ENCODE measurements around the gene KRTAP4-11. TPM values are rescaled to one million over a fixed set of nuclear protein-coding genes. Genes with fewer than 3 reads are reported as not detected.
"Not testable (repeated sequence)": the region's sequence is repeated elsewhere in the genome, so short reads cannot be mapped to it uniquely, and the experiment has no call there.

Gene KRTAP4-11
- total RNA-seq, 4 donors from 2014 or later: not detected

DNA sequence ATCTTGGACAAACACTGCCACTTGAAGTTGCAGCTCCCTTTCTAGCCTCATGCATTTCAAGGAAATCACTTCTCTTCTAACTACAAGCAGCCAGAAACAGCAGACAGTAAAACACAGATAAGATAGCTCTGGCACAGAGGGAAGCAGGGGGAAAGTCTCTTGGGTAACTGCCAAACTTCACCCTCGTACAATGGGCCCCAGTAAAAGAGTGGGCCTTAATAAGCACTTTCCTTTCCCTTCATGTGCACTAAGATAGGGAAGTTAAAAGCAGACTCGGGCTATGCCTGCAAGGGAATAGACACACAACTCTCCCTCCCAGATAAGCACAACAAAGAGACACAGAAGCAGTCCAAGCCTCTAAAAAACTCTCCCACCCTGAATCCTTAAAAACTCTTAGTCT is 35.7 kb upstream of the KRTAP4-11 start:
- DNase-seq (no peak), ATAC-seq (no peak)
- TF ChIP-seq, protein P1, sequence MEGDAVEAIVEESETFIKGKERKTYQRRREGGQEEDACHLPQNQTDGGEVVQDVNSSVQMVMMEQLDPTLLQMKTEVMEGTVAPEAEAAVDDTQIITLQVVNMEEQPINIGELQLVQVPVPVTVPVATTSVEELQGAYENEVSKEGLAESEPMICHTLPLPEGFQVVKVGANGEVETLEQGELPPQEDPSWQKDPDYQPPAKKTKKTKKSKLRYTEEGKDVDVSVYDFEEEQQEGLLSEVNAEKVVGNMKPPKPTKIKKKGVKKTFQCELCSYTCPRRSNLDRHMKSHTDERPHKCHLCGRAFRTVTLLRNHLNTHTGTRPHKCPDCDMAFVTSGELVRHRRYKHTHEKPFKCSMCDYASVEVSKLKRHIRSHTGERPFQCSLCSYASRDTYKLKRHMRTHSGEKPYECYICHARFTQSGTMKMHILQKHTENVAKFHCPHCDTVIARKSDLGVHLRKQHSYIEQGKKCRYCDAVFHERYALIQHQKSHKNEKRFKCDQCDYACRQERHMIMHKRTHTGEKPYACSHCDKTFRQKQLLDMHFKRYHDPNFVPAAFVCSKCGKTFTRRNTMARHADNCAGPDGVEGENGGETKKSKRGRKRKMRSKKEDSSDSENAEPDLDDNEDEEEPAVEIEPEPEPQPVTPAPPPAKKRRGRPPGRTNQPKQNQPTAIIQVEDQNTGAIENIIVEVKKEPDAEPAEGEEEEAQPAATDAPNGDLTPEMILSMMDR (IDR thresholded peaks at IDR 0.05 in 4 of 5, conservative IDR thresholded peaks at IDR 0.05 in 1 of 5): no peak
- no peak for TF ChIP-seq POLR2A (IDR thresholded peaks at IDR 0.05)
- H3K4me3 ChIP-seq: no peak overlapping the region
- H3K27ac ChIP-seq: no peak overlapping the region
- no peaks in the 10 kb centered on the region for H3K36me3 ChIP-seq
- intact Hi-C loops (cut with DNase I; ENCODE audit: low total_unique reads): no loop called here
- peaks cover 6 to 8% (median 8%) of the 10 kb centered on the region in 3 donors for H3K27me3 ChIP-seq
- H3K4me1 ChIP-seq: no peaks in the 10 kb centered on the region
- H3K9me3 ChIP-seq: no peaks in the 10 kb centered on the region
- in situ Hi-C loops (cut with MboI; ENCODE audit: low sequenced_read_pairs in 4 of 4): loop anchor here in 1 of 4 donors (25.0 kb wide), 1 partner anchor 108 kb away; the partner anchor contains the start of genes KRTAP9-6 and KRTAP9-9

- Histone ChIP-seq H3K27me3 (peaks cover 0 to 8% (median 3%) of the 10 kb centered on the region in 3 donors), H3K9me3 (no peaks in the 10 kb centered on the region), H3K4me3 (no peak overlapping the region), H3K27ac (no peak overlapping the region), H3K36me3 (no peaks in the 10 kb centered on the region), H3K4me1 (no peaks in the 10 kb centered on the region)
- TF ChIP-seq, protein P1 (IDR thresholded peaks at IDR 0.05 in 4 of 5, conservative IDR thresholded peaks at IDR 0.05 in 1 of 5): no peak
- no peak for TF ChIP-seq POLR2A (IDR thresholded peaks at IDR 0.05)
- intact Hi-C loops (cut with DNase I; ENCODE audit: low total_unique reads) (no loop called here), in situ Hi-C loops (cut with MboI; ENCODE audit: low sequenced_read_pairs in 4 of 4) (loop anchor here in 1 of 4 donors (25.0 kb wide), 1 partner anchor 111 kb away; the partner anchor contains the start of genes KRTAP9-6 and KRTAP9-9)
- no peak for DNase-seq
- ATAC-seq: no peak
Observed at GRCh38 chr17:41151525-41151924, 33.4 kb upstream of the KRTAP4-11 start.

DNA sequence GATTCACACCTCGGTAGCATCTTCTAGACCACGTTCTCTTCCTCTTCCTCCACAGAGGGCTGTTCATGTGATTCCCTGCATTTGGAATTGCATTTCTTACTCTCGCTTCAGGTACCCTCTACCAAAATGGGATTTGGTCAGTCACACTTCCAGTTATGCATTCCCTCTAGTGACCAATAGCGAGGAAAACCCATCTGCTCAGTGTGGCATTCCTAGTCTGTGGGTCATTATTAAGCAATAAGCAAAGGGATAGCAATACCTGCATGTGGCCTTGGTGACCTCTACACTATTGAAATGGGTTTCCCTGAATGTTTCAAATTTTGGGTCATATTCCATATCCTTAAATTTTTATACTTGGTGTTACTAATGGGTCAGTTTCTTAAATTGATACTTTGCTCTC is 31.9 kb upstream of the KRTAP4-11 start:
- intact Hi-C loops (cut with DNase I; ENCODE audit: low total_unique reads) (no loop called here), in situ Hi-C loops (cut with MboI; ENCODE audit: low sequenced_read_pairs in 4 of 4) (loop anchor here in 1 of 4 donors (25.0 kb wide), 1 partner anchor 112 kb away; the partner anchor contains the start of genes KRTAP9-6 and KRTAP9-9)
- no peaks in the 10 kb centered on the region for H3K36me3 ChIP-seq
- no peaks in the 10 kb centered on the region for H3K4me1 ChIP-seq
- no peaks in the 10 kb centered on the region for H3K9me3 ChIP-seq
- ATAC-seq (no peak), DNase-seq (no peak)
- peaks cover 0 to 4% (median 3%) of the 10 kb centered on the region in 3 donors for H3K27me3 ChIP-seq
- TF ChIP-seq, protein P1 (IDR thresholded peaks at IDR 0.05 in 4 of 5, conservative IDR thresholded peaks at IDR 0.05 in 1 of 5): no peak
- TF ChIP-seq POLR2A (IDR thresholded peaks at IDR 0.05): no peak
- no peak overlapping the region for H3K27ac ChIP-seq
- no peak overlapping the region for H3K4me3 ChIP-seq

GRCh38 chr17:41149652-41149985 is 31.4 kb upstream of the KRTAP4-11 start, which contains the start of gene KRTAP4-5:
Gene KRTAP4-5 (minus strand): TSS chr17:41149825. CDS start chr17:41149767, 58 bp downstream.
- in situ Hi-C loops (cut with MboI; ENCODE audit: low sequenced_read_pairs in 4 of 4) (no loop called here), intact Hi-C loops (cut with DNase I; ENCODE audit: low total_unique reads) (no loop called here)
- DNase-seq (no peak), ATAC-seq (no peak)
- Histone ChIP-seq H3K4me1 (no peaks in the 10 kb centered on the region), H3K27me3 (peaks cover 0 to 4% (median 3%) of the 10 kb centered on the region in 3 donors), H3K36me3 (no peaks in the 10 kb centered on the region), H3K27ac (no peak within 1 kb of the TSS), H3K9me3 (no peaks in the 10 kb centered on the region), H3K4me3 (no peak within 1 kb of the TSS)
- TF ChIP-seq, protein P1 (IDR thresholded peaks at IDR 0.05 in 4 of 5, conservative IDR thresholded peaks at IDR 0.05 in 1 of 5): no peak
- TF ChIP-seq POLR2A (IDR thresholded peaks at IDR 0.05): no peak

DNA sequence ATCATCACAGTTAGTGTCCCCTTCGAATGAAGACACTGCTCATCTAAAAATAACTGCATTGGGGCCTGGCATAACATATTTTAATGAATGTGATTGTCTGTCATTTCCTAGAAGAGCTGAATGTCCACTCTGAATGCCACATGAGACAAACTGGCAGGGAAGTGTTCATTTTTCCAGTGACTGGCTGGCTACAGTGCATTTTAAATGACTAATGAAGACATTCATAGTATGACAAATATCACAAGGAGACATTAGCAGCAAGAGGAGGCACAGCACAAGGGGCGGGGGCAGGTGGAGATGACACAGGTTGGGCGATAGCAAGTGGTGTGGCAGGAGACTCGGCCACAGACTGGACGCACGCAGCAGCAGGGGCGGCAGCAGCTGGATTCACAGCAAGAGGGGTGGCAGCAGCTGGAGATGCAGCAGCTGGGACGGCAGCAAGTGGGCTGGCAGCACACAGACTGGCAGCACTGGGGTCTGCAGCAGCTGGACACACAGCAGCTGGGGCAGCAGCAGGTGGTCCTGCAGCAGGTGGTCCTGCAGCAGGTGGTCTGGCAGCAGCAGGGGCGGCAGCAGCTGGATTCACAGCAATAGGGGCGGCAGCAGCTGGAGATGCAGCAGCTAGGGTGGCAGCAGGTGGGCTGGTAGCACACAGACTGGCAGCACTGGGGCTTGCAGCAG is 30.9 kb upstream of the KRTAP4-11 start:
- intact Hi-C loops (cut with DNase I; ENCODE audit: low total_unique reads); ATAC-seq; H3K4me3 ChIP-seq; H3K36me3 ChIP-seq; in situ Hi-C loops (cut with MboI; ENCODE audit: low sequenced_read_pairs in 4 of 4); H3K9me3 ChIP-seq; H3K4me1 ChIP-seq; H3K27ac ChIP-seq; H3K27me3 ChIP-seq; DNase-seq: not testable (repeated sequence)

All from gastrocnemius medialis (tissue), 4 donors.